GM19455 (cell line): ENCODE results near the gene IGFBPL1.

ENCODE experiments used
- ATAC-seq: cut with Tn5 transposase; IDR thresholded peaks from one replicate; pipeline ENCODE4 v1.9.1; 2021; ENCODE audit not compliant: unreplicated experiment

IGFBPL1 gene

GRCh38 chr9:38432922-38433510, 8.8 kb upstream of the IGFBPL1 start:
- no peak for ATAC-seq

DNA sequence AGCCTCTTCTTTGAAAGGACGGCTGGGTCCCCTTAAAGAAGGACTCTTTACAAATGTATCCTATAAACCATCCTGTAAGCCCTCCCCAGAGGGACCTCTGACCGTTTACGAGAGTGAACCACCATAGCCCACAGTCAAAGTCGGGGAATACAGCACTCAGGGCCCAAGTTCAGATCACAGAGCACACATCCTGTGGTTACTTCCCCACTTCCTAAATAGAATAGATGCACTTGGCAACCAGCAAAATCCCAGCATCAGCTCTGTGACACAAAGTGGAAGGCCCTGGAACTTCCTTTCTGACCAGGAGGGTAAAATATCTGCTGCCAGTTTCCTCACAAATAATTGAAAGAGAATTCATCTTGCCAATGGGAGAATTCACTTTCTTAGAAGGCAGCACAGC, 6.9 kb upstream of the IGFBPL1 start:
- no peak for ATAC-seq

- no peak for ATAC-seq
These were observed 3.8 kb upstream of the IGFBPL1 start for GRCh38 chr9:38428062-38428461.

DNA sequence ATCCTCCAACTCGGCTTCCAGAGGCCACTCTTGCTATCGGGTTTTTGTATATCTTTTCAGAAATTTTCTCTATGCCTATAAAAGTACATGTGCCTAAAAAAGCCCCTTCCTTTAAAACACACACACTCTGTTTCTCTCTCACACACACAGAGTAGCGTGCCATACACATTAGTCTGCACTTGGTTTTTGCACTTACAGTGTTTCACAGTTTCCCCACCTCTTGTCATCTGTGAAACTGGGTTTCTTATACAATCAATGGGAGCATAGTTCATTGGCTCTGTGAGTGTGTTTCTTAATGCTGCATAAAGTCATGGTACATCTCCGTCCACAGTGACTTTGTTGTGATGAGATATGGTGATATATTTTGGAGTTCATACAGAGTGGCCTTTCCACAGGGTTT, 664 bp upstream of the IGFBPL1 start:
- ATAC-seq, result no peak

DNA sequence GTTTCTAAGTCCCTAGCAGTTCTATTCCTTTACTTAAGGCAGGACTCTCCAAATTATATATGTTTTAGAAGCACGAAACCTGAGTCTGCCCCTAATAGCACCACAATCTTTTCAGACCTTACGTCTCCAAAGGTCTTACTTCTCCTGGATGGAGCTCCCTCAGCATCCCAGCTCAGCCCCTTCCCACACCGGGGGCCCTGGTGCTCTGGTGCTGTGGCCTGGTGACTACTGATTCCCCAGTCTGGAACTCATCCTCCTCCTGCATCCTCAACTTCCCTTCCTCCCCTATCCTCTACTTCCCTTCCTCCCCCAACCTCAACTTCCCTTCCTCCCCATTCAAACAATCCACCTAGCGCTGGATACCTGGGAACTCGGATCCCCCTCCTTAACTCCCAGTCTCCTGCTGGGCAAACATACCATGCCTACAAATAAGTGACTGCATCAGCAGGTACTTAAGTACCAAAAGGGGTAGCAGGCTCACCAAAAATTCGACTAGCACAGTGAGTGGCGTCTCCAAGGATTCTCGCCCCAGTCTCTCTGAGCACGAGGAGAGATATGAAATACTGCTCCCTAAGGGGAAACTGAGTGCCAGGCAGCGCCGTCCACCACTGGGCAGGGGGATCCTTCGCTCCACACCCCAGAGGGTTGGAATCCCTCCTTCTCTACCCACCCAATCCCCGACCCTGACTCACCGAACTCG, 831 bp downstream of the IGFBPL1 start:
- ATAC-seq, result no peak

DNA sequence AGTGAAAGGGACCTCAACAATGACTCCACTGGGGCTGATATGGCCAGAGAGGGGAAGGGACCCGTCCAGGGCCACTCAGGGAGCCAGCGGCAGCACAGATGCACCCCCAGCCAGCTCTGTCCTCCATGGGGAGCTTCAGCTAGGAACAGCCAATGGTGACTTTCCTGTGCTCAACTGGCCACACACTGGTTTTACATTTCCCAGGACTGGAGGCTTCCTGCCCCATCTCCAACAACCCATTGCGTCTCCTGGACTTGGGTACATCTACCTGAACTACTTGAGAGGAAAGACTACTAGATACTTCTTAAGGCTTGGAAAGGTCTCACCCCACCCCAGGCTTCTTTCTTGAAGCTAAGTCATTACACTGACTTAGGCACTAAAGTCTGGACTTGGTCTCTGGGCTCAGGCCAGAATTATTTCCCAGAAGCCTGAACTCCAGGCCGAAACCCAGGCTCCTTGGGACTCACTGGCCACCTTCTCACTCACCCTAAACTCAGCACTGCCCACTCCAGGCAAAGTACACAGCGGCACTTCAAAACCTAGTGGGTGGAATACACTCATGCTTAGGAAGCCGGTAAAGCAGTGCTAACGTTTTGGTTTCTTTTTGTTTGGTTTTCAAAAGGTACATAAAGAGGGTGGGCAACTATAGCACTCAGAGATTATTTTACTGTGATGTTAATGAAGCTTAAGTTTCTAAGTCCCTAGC, 1.5 kb downstream of the IGFBPL1 start:
- no peak for ATAC-seq

GRCh38 chr9:38421498-38422211, 2.6 kb downstream of the IGFBPL1 start:
- ATAC-seq, result no peak

DNA sequence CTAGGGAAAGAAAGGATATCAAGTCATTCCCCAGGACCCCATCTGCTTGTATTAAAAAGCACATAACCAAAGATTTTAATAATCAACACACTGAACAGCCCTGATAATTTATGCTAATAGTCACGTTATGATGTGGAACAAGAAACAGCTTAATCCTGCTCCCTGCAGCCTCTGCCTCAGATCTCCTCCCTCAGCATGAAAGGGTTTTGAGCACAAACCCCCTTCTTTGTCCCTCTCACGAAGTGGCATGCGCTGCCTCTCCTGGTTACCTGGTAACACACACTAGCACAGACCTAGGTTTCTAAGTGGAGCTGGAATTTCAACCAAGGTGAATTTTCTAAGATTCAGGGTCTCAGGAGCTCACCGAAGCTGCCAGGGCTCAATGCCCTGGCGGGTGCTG, 5.1 kb downstream of the IGFBPL1 start:
- no peak for ATAC-seq

- no peak for ATAC-seq
These were observed 5.9 kb downstream of the IGFBPL1 start for GRCh38 chr9:38418366-38418765.

- no peak for ATAC-seq
These were observed 7.0 kb downstream of the IGFBPL1 start for GRCh38 chr9:38417003-38417945.

GRCh38 chr9:38416461-38416860, 7.8 kb downstream of the IGFBPL1 start:
- no peak for ATAC-seq

- ATAC-seq, result no peak
These were observed 8.4 kb downstream of the IGFBPL1 start for GRCh38 chr9:38415856-38416255.

DNA sequence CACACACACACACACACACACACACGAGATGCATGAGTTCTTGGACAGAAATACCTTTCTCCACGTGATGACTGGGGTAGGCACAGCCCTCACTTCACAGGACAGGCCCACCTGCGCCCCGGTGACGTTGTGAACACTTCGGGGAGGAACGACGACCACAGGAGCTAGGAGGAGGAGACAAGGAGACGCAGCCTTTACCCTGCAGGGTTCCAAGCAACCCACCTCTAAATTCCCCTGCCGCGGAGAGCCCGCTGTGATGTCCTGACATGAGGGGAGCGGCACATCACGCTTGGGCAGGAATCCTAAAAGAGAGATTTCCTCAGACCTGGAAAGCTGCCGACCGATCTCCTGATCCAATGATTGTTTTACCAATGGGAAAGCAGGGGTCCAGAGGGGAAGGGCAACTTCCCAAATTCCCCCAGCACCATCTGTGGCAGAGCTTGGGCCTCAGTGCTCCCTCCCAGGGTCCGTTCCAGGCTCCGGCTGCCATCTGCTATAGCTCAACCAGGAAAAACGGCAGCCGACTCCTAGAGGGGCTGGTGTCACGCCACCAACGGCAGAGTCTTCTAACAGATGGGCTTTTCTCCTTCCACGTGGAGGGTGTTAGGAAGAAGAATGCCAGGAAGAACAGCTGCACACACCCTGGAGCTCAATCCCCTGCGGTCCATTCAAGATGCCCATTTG, 10.1 kb downstream of the IGFBPL1 start:
- ATAC-seq, result no peak

DNA sequence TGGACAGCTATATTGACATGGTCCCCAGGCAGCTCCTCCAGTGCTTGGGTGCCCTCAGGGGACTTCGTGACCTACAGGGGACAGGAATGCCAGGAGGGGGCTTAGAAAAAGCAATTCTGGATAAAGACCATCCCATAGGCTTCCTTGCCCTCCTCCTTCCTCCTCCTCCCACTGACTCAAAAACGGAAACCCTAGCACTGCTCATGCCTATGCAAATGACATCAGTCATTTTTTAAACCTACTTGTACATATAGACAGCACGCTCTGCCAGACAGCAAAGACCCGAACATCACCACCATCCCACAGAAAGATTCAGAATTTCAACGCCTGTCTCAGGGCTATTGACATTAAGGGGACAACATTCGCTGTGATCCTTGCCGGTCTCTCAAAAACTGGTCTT, 11.0 kb downstream of the IGFBPL1 start:
- no peak for ATAC-seq

DNA sequence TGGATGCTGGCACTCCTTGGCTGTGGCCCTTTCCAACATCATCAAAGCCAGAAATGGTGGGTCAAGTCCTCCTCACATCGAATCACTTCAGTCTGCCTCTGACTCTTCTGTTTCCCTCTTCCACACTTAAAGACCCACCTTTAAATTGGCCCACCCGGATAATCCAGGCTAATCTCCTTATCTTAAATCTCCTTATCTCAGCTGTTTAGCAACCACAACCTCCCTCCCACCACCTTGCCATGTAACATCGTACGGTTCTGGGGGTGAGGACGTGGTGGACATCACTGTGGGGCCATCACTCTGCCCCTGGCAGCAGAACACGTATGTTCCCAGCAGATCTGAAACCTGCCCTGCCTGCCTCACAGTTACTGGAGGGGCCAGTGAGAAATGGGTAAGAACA, 11.5 kb downstream of the IGFBPL1 start:
- no peak for ATAC-seq

GRCh38 chr9:38408719-38409118, 15.5 kb downstream of the IGFBPL1 start:
- ATAC-seq, result no peak

DNA sequence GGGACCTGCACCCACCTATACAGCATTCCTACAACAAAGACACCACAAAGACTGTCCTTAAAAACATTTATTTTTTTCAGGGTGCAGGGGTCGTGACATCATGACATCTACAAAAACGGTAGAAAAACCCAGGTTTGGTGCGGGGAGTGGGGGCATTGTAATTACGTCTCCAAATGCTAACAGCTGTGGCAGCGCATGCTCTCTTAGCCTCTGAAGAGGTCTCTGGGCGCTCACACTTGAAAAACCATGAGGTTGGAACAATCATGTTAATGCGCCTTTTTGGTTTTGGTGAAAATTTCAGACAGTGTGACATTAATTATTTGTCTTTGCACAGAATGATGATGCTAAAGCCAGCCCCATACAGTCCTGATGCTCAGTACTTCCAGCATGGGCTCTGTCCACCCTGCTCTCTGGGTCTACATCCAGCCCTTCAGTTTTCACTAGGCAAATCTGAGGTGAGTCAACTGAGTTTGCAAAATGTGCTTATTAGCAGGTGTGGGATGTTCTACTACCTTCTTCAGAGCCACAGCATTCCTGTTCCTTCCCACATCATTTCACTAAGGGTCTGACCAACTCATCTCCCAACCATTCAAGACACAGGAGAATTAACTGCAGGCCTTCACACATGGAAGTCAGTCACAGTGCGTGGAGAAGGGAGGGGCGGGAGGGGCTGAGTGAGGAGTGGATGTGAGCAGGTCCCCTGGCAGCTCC, 17.6 kb downstream of the IGFBPL1 start:
- no peak for ATAC-seq

GRCh38 chr9:38405785-38406184, 18.5 kb downstream of the IGFBPL1 start:
- no peak for ATAC-seq

- ATAC-seq, result no peak
These were observed 19.9 kb downstream of the IGFBPL1 start for GRCh38 chr9:38404314-38404713.
